WI38 (cell line): ENCODE results near the gene POLR3B.

Source experiments
- H3K4me3 ChIP-seq: 2 replicates; pipeline ENCODE4 v1.5.1; 2011; ENCODE audit warnings: low read depth, mild to moderate bottlenecking, control low read depth, low read length
- TF ChIP-seq, protein P1 (sequence below): IDR thresholded peaks from 2 replicates; pipeline ENCODE4 v1.5.1; 2012; ENCODE audit warnings: low read depth, mild to moderate bottlenecking, control low read depth, low read length

The POLR3B gene

DNA sequence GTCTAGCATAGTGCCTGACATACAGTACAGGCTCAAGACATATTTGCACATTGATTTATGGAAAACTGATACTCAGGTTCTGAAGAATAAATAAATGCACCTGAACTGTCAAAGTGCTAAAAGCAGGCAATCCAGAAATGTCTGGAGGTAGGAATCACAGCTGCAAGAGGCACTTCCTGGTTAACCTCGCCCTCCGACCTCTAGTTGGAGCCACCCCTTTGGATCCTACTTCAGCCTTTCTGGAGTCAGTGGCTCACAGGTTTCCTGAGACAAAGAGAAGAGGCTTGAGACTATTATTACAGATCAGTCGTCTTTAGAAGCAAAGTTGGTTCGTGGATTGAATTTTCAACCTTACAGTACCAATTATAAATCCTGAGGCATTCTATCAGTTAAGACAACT, 42.0 kb upstream of the POLR3B start:
- TF ChIP-seq, protein P1, sequence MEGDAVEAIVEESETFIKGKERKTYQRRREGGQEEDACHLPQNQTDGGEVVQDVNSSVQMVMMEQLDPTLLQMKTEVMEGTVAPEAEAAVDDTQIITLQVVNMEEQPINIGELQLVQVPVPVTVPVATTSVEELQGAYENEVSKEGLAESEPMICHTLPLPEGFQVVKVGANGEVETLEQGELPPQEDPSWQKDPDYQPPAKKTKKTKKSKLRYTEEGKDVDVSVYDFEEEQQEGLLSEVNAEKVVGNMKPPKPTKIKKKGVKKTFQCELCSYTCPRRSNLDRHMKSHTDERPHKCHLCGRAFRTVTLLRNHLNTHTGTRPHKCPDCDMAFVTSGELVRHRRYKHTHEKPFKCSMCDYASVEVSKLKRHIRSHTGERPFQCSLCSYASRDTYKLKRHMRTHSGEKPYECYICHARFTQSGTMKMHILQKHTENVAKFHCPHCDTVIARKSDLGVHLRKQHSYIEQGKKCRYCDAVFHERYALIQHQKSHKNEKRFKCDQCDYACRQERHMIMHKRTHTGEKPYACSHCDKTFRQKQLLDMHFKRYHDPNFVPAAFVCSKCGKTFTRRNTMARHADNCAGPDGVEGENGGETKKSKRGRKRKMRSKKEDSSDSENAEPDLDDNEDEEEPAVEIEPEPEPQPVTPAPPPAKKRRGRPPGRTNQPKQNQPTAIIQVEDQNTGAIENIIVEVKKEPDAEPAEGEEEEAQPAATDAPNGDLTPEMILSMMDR: no peak
- no peak overlapping the region for H3K4me3 ChIP-seq

DNA sequence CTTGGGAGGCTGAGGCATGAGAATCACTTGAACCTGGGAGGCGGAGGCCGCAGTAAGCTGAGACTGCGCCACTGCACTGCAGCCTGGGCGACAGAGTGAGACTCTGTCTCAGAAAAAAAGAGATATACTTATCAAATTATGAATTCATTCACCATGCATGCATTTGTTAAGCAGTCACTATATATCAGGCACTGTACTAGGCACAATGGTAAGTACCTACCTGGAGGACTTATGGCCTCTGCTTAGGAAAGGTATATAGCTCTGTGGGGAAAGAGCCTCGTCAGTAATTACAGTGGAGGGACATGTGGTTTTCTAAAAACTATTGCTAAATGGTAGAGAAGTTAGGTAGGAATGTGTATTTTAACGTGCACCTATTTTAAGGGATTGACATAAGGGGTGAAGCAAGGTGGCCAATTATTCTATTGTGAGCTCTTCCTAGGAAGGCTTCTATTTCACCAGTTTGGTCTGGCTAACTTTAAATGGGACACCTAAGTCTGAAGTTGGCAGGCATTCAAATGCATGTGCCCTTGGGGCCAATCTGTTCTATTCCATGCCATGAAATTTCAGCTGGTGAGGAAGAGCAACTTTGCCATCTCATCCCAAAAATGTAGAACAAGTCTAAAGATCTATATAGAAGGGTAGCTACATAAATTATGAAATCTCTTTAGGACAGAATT, 40.0 kb upstream of the POLR3B start:
- TF ChIP-seq, protein P1: no peak

DNA sequence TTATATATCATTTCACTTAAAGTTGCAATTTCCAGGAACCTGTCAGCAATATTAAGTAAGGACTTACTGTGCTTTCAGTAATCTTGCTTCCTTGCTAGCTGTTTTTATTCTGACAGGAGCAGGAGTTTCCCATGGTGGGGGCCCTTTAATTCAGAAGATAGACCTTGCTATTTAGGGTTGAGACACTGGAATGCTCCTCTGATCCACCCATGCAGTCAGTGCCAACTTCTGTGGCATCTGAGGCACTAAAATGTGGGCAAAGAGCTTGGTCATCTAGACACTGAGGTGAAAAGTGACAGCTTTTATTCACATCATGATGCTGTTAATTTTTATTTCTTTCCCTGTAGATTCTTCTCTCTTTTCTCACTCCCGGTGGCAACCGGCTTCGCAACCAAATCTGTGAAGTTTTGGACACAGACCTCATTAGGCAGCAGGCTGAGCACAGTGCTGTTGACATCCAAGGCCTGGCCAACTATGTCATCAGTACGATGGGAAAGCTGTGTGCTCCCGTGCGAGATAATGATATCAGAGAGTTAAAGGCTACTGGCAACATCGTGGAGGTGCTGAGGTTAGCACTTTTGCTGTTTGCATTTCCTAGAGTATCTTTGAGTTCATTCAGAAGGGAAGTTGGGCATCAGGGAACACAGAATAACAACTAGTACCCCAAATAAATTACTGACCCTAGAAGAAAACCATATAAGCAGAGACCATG, 36.3 kb upstream of the POLR3B start:
- TF ChIP-seq, protein P1: no peak
- H3K4me3 ChIP-seq: no peak overlapping the region

More for the DNA sequence above, 40.0 kb upstream of the POLR3B start:
- H3K4me3 ChIP-seq: no peak overlapping the region

DNA sequence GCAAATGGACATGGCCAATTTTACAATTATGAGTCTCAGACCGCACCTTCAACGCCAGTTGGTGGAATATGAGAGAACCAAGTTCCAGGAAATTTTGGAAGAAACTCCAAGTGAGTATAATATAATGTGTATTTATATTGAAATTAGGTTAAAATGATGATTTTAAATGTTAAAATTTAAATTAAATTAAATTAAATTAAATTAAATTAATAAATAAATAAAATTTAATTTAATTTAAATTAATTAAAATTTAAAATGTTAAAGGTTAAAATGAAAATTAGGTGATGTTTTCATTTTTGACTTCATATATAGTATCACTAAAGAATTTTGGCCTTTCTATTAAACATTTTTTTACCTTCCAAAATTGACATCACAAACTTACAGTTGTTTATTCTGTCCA, 34.0 kb upstream of the POLR3B start:
- H3K4me3 ChIP-seq: no peak overlapping the region
- TF ChIP-seq, protein P1: no peak

DNA sequence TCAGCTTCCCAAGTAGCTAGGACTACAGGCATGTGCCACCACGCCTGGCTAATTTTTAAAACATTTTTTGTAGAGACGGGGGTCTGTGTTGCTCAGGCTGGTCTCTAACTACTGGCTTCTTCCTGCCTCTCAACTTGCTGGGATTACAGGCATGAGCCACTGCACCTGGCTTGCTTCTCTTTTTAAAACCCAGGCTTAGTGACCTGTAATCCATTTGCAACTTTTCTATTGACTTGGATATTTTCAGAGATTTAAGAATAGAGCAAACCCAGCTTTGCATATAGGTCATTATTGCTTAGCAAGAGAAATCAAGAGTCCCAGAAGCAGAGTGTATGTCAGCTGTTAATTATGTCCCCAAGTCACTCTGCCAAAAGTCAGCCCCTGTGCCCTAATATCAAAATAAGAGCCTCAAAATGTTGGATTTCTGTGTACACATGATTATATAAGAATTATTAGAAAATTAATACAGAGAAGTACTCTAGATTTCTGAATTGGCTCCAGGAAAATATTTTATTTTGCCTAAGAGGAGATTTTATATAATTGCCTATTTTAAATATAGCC, 30.2 kb upstream of the POLR3B start:
- TF ChIP-seq, protein P1: no peak
- no peak overlapping the region for H3K4me3 ChIP-seq

DNA sequence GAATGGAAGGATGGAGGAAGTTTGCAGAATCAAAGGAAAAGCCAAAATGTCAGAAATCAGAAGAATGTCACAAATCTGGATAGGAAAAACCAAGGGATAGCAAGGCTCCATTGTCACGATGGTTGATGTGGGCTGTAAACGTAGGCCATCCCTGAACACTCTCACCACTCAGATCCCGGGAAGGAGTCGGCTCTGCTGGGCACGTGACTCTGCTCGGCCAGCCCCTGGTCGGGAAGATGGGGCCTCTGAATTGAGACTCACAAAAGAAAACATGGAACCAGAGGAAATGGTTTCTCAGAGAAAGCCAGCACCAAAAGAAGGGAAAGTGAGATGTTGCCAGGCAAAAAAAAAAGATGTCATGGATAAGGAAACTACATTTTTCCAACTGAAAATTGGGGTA, 28.8 kb upstream of the POLR3B start:
- no peak overlapping the region for H3K4me3 ChIP-seq
- TF ChIP-seq, protein P1: no peak
